Globus pallidus (tissue), 1 donor: ENCODE results near the gene ECSIT.

Experiments used
- DNase-seq: peaks from one replicate; pipeline ENCODE4 v3.0.0-alpha.2; 2015; ENCODE audit warnings: low spot score

ECSIT gene

GRCh38 chr19:11504502-11505031 is 24.4 kb downstream of the ECSIT start:
- no peak for DNase-seq

GRCh38 chr19:11499890-11500420 is 29.0 kb downstream of the ECSIT start:
- DNase-seq = no peak

- no peak for DNase-seq
Observed at GRCh38 chr19:11499220-11499726, 29.7 kb downstream of the ECSIT start.

- no peak for DNase-seq
Observed at GRCh38 chr19:11496391-11497163, 32.4 kb downstream of the ECSIT start.

GRCh38 chr19:11495885-11496284 is 33.0 kb downstream of the ECSIT start:
- no peak for DNase-seq

- no peak for DNase-seq
Observed at GRCh38 chr19:11495481-11495880, 33.5 kb downstream of the ECSIT start.

- DNase-seq = no peak
Observed at GRCh38 chr19:11494634-11495285, 34.2 kb downstream of the ECSIT start.

- no peak for DNase-seq
Observed at GRCh38 chr19:11489378-11489777, 39.6 kb downstream of the ECSIT start.

- DNase-seq = no peak
Observed at GRCh38 chr19:11486661-11487503, 42.1 kb downstream of the ECSIT start.

GRCh38 chr19:11485245-11485837 is 43.6 kb downstream of the ECSIT start:
- DNase-seq = no peak

GRCh38 chr19:11483366-11484111 is 45.4 kb downstream of the ECSIT start:
- no peak for DNase-seq

GRCh38 chr19:11482384-11483050 is 46.4 kb downstream of the ECSIT start:
- DNase-seq = peak; percentile 84

- DNase-seq = peak; percentile 98
Observed at GRCh38 chr19:11481534-11482383, 47.2 kb downstream of the ECSIT start.

GRCh38 chr19:11480715-11481533 is 48.0 kb downstream of the ECSIT start, which contains the start of gene ELAVL3:
Gene ELAVL3 (minus strand): TSS chr19:11481046. CDS start chr19:11480608, 438 bp downstream.
- peak; percentile 80 for DNase-seq

GRCh38 chr19:11479898-11480714 is 48.8 kb downstream of the ECSIT start:
- DNase-seq = peak; percentile 41

- DNase-seq = peak; percentile 88
Observed at GRCh38 chr19:11479090-11479897, 49.6 kb downstream of the ECSIT start.
